SK-MEL-5 (cell line): ENCODE results near the gene MIPEP. TPM values are rescaled to one million over a fixed set of nuclear protein-coding genes. Genes with fewer than 3 reads are reported as not detected.
A peak's percentile ranks its signal among the peaks of the same experiment; 100 is the strongest.
"Not testable (repeated sequence)": the region's sequence is repeated elsewhere in the genome, so short reads cannot be mapped to it uniquely, and the experiment has no call there.

Experiments
- DNase-seq: peaks from one replicate; pipeline ENCODE4 v3.0.0-alpha.2; 2016; ENCODE audit warnings: low read depth, low spot score
- in situ Hi-C: cut with HindIII; loops from 2 replicates; pipeline ENCODE4 v1.10.0; 2016; ENCODE audit warnings: low sequenced_read_pairs, high pct_unique_total_duplicates, low pct_unique_long_range_greater_than_20kb
- total RNA-seq: library from RNA; depleted of rRNA; stranded (reverse); fragments of >200 nt; shearing (Covaris generic); gene quantifications from 2 replicates; pipeline ENCODE4 v1.2.3, GENCODE V29; 2014

Gene MIPEP
- total RNA-seq, 1 experiment from 2014 or later, result 62.1 TPM

DNA sequence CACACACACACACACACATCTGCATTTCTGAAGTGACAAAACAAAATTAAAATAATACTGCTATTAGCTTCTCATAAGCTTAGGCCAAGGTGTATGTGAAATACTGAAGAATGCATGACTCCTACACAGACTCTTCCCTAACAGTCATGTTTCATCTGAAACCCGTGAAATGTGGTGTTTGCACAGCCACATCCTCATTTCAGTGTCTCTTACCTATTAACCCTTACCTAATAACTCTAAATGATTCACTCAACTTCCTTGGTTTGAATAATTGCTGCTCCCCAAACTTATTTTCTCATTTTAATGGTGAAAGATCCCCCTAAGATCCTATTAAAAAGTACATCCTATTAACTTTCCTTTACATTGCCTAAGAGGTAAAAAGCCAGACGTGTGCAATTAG, 117.6 kb downstream of the MIPEP start:
- in situ Hi-C loops, result no loop called here
- DNase-seq, result no peak

DNA sequence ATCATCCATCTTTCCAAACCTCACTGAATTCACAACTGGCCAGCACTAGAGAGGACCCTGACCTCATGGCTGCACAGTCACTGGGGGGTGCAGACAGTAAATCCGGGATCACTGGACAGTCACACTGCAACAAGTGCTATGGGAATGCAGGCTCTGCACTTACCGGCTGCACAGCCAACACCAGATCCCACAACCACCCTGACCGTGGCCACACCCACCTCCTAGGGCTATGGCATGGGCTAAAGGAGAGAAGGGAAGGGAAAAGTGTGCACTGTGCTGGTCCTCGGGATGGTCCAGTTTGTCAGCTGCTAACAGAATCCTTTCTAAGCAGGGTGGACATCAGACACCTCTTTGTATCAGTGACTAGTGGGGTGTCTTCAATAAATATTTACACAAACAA, 118.2 kb downstream of the MIPEP start:
- in situ Hi-C loops, result no loop called here

GRCh38 chr13:23770428-23770827, 118.8 kb downstream of the MIPEP start:
- in situ Hi-C loops, result no loop called here
- DNase-seq, result no peak

More for the DNA sequence above, 118.2 kb downstream of the MIPEP start:
- no peak for DNase-seq

- DNase-seq, result no peak
- in situ Hi-C loops, result no loop called here
Measured at GRCh38 chr13:23769401-23769800, 119.8 kb downstream of the MIPEP start.

GRCh38 chr13:23767838-23768237, 121.4 kb downstream of the MIPEP start:
- DNase-seq, result no peak
- in situ Hi-C loops, result no loop called here

GRCh38 chr13:23766939-23767338, 122.3 kb downstream of the MIPEP start:
- in situ Hi-C loops, result no loop called here
- no peak for DNase-seq

DNA sequence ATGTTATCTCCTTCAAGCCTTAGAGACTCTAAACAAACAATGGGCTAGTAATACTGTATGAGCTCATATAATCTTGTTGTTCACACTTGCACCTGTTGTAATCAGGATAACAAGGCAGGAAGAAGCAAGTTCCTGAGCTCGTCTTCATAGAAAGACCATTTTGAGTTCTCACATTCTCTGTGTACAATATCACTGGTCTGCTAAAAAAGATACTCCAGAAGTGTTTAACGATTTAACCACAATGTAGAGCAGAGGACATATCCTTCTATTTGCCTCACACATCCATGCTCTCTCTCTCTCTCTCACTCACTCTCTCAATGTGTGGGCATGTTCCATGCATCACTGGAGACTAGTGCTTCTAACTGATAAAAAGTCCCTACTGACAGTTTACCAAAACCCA, 122.9 kb downstream of the MIPEP start:
- in situ Hi-C loops, result no loop called here
- DNase-seq, result no peak

DNA sequence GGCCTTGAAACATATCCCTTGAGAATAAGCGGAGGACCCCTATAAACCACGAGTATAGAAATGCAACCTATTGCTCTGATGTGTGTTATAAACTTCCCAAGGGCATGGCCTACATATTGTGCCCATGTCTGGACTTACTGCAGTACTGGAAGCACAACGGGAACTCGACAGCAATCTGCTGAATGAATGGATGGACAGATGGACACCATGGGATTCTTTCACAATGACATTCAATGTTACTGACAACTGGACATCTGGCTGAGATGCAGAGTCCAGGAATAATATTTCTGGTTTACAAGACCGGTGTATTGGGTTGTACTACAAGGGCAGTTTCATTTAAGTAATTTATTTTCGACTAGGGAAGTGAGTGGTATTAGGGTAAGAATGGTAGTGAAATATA, 123.7 kb downstream of the MIPEP start:
- DNase-seq, result no peak
- in situ Hi-C loops, result no loop called here

- in situ Hi-C loops, result no loop called here
- DNase-seq, result peak; percentile 69
Measured at GRCh38 chr13:23763318-23763717, 125.9 kb downstream of the MIPEP start.

DNA sequence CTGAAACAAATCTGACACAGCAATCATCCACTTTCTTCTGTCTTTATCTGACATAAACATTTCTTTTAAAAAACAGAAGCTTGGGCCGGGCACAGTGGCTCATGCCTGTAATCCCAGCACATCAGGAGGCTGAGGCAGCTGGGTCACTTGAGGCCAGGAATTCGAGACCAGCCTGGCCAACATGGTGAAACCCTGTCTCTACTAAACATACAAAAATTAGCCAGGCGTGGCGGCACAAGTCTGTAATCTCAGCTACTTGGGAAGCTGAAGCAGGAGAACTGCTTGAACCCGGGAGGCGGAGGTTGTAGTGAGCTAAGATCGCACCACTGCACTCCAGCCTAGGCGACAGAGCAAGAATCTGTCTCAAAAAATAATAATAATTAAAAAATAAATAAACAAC, 127.4 kb downstream of the MIPEP start:
- in situ Hi-C loops, DNase-seq: not testable (repeated sequence)

GRCh38 chr13:23760000-23760399, 129.2 kb downstream of the MIPEP start:
- in situ Hi-C loops, result no loop called here

GRCh38 chr13:23758798-23759527, 130.2 kb downstream of the MIPEP start:
- in situ Hi-C loops, result no loop called here
- DNase-seq, result no peak

More at GRCh38 chr13:23760000-23760399, 129.2 kb downstream of the MIPEP start:
- no peak for DNase-seq

DNA sequence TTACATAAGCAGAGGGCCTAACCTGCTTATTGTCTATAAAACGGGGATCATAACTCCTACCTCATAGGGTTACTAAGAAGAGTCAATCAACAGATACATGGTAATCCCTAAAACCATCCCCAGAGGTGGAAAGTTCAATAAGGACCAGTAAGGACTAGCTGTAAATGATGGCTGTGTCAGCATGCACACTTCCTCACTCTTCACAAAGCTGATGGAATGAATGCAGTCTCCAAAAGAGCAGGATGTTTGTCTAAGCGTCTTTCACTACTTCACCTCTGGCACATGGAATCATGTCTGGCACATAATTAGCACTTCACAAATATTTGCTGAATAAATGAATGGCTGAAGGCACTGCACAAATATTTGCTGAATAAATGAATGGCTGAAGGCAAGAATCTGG, 134.2 kb downstream of the MIPEP start:
- in situ Hi-C loops, result no loop called here
- DNase-seq, result no peak

- in situ Hi-C loops, result no loop called here
- no peak for DNase-seq
Measured at GRCh38 chr13:23754506-23754905, 134.7 kb downstream of the MIPEP start.

DNA sequence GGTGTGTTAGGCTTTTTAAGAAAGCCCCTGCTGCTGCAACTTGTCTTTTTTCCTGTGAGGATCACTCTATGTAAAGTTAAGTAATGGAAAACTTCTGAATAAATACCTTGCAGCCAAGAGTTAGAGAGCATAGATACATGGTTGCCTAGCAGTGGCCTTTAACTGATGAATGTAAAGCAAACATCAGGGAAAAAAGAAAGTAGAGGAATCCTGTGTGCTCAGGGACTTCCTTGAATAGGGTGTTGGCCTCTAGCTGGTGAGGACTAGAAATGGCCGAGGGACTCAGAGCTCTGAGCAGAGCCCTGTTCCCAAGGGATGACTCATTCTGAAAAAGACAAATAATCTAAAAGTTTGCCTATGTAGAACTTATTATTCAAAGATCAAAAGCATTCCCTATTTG, 135.7 kb downstream of the MIPEP start:
- in situ Hi-C loops, result no loop called here
- no peak for DNase-seq

DNA sequence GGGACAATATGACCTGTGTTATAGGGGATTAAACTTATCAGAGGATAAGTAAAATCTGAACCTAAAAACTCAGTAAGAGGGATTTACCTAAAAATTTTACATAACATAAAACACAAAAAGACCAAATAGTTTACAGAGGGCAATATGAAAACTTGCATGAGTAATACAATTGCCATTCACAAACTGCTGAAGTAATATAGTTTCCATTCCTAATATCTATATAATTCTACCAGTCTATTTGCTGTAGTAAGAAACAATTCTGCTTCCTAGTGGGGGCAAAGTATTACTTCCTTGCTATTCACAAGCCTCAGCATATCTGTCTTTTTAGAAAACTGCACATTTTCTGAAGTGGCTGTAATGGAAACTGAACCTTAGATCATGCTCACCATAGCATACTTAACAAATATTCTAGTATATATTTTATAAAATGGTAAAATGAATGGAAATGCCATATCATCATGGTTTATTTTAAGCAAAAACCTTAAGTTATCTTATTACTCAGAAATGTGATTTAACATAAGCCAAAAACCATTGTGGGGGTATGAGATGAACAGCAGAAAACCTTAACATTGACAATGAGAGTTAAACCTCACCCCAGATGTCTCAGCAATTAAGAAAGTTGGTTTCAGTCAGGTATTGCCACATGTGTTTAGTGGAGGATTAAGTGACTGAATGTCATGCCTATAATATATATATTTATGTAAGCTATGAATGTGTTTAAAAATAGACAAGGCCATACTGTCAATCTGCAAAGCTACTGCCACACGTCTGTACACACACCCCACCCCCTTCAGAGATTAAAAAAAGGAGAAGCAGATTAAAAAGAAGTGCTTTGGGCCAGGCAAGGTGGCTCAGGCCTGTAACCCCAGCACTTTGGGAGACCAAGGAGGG, 136.8 kb downstream of the MIPEP start:
- DNase-seq, result no peak
- in situ Hi-C loops, result no loop called here

DNA sequence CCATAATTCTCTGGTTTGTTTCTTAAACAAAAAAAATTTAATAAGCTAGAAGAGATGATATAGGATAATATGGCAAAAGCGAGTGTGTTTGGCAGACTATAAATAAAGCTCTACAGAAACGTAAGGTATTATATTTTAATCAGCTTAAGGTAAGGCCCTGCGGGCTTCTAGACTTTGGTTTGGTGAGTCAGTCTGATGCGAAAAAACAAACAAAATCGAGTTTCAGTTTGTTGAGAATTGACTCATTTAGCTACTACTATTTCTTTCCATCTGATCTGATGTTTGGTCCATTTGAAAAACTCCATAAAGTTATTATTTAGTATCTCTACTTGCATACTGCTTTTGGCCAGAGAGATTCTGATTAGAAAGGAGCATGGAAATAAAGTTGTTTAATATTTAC, 138.0 kb downstream of the MIPEP start:
- in situ Hi-C loops, result no loop called here
- DNase-seq, result no peak

GRCh38 chr13:23750383-23751121, 138.6 kb downstream of the MIPEP start:
- no peak for DNase-seq
- in situ Hi-C loops, result no loop called here
